Body of pancreas (tissue), 4 donors: Measurements from ENCODE around the gene PTPRD. TPM values are rescaled to one million over a fixed set of nuclear protein-coding genes. Genes with fewer than 3 reads are reported as not detected.

Experiments used
- ATAC-seq: fragments of 150-250 bp; one replicate; pipeline ENCODE4 v1.9.1; 2016
- DNase-seq, 4 donors: peaks; one replicate each; pipeline ENCODE4 v3.0.0-alpha.2; 2019
- H3K27ac ChIP-seq, 4 donors: fragments of 200-600 bp; sonication (generic); 1 replicate in 3 of 4; 2 replicates in 1 of 4; pipeline versions ENCODE4 v1.5.1 to v1.6.1; 2016 to 2019; ENCODE audit warnings: mild to moderate bottlenecking in 1 of 4, mixed read lengths in 1 of 4, moderate library complexity in 1 of 4
- H3K27me3 ChIP-seq, 2 donors: fragments of 200-600 bp; sonication (generic); one replicate each; pipeline ENCODE4 v1.6.0; 2016; ENCODE audit warnings: mild to moderate bottlenecking in 1 of 2
- H3K36me3 ChIP-seq, 2 donors: fragments of 200-600 bp; sonication (generic); replicated peaks in 1 of 2; 2 replicates each; pipeline ENCODE4 v1.5.1; 2016; ENCODE audit warnings: low read depth in 2 of 2; ENCODE audit not compliant: insufficient read depth in 1 of 2
- H3K4me1 ChIP-seq: fragments of 200-600 bp; sonication (generic); one replicate; pipeline ENCODE4 v1.6.0; 2016
- H3K4me3 ChIP-seq, 2 donors: fragments of 200-600 bp; sonication (generic); 1 replicate in 1 of 2; 2 replicates in 1 of 2; pipeline ENCODE4 v1.5.1; 2016 to 2019
- H3K9me3 ChIP-seq, 3 donors: fragments of 200-600 bp; sonication (generic); 1 replicate in 2 of 3; 2 replicates in 1 of 3; pipeline ENCODE4 v1.5.1; 2016
- CTCF ChIP-seq, 7 experiments: fragments of 450-650 bp in 4 of 7; fragments of 200-600 bp in 3 of 7; sonication (generic) in 3 of 7; IDR thresholded peaks; one replicate each; pipeline ENCODE4 v1.5.1; 2016 to 2019; ENCODE audit warnings: antibody characterized with exemption in 7 of 7
- POLR2A ChIP-seq, 3 donors: fragments of 450-650 bp; IDR thresholded peaks; one replicate each; pipeline ENCODE4 v1.6.1; 2016; ENCODE audit warnings: antibody characterized with exemption in 3 of 3, mild to moderate bottlenecking in 2 of 3
- WGBS, 2 donors: methylation state at CpG; one replicate each; pipeline ENCODE4 v1.1.5; 2017; 5-methylcytosine and 5-hydroxymethylcytosine counted together
- intact Hi-C: fragments of 100-400 bp; cut with DNase I; formaldehyde crosslinking; loops from one replicate; pipeline ENCODE4 v1.15.1; 2023
- total RNA-seq, 2 donors: library from RNA; depleted of rRNA; stranded (reverse); fragments of >200 nt; gene quantifications; one replicate each; pipeline ENCODE4 v1.1.0, GENCODE V29; 2016

PTPRD gene
- total RNA-seq, 2 donors from 2014 or later = 4.3 to 4.9 TPM

- H3K27ac ChIP-seq = no peak overlapping the region
- H3K27me3 ChIP-seq = no peaks in the 10 kb centered on the region
- H3K9me3 ChIP-seq = no peaks in the 10 kb centered on the region
- no peak overlapping the region for H3K4me3 ChIP-seq
- no peak for ATAC-seq
- H3K4me1 ChIP-seq = no peaks in the 10 kb centered on the region
- no peak for DNase-seq
- no peak for TF ChIP-seq CTCF (IDR thresholded peaks at IDR 0.05)
- no peak for TF ChIP-seq POLR2A (IDR thresholded peaks at IDR 0.05)
- no peaks in the 10 kb centered on the region for H3K36me3 ChIP-seq
- intact Hi-C loops = no loop called here
These were observed 375.2 kb downstream of the PTPRD start for GRCh38 chr9:10237584-10237983.

GRCh38 chr9:10236161-10236560 is 376.6 kb downstream of the PTPRD start:
- TF ChIP-seq CTCF (IDR thresholded peaks at IDR 0.05) = no peak
- no peak for TF ChIP-seq POLR2A (IDR thresholded peaks at IDR 0.05)
- Histone ChIP-seq H3K27me3 (no peaks in the 10 kb centered on the region), H3K27ac (no peak overlapping the region), H3K4me3 (no peak overlapping the region), H3K4me1 (no peaks in the 10 kb centered on the region), H3K36me3 (no peaks in the 10 kb centered on the region), H3K9me3 (no peaks in the 10 kb centered on the region)
- DNase-seq = no peak
- intact Hi-C loops = no loop called here
- WGBS, 2 donors = 88 to 96% methylated on average over 2 of the region's 2 CpGs
- ATAC-seq = no peak

GRCh38 chr9:10235376-10235775 is 377.4 kb downstream of the PTPRD start:
- WGBS, 2 donors = 86 to 89% methylated on average over 5 of the region's 5 CpGs
- Histone ChIP-seq H3K27me3 (no peaks in the 10 kb centered on the region), H3K27ac (no peak overlapping the region), H3K4me1 (no peaks in the 10 kb centered on the region), H3K4me3 (no peak overlapping the region), H3K36me3 (no peaks in the 10 kb centered on the region), H3K9me3 (no peaks in the 10 kb centered on the region)
- no peak for DNase-seq
- intact Hi-C loops = no loop called here
- TF ChIP-seq POLR2A (IDR thresholded peaks at IDR 0.05) (no peak), CTCF (IDR thresholded peaks at IDR 0.05) (no peak)
- ATAC-seq = no peak

- intact Hi-C loops = no loop called here
- H3K27ac ChIP-seq = no peak overlapping the region
- no peaks in the 10 kb centered on the region for H3K36me3 ChIP-seq
- H3K4me1 ChIP-seq = no peaks in the 10 kb centered on the region
- H3K4me3 ChIP-seq = no peak overlapping the region
- 16 to 20% methylated on average over 3 of the region's 3 CpGs for whole genome bisulfite sequencing, 2 donors
- ATAC-seq (no peak), DNase-seq (no peak)
- no peaks in the 10 kb centered on the region for H3K27me3 ChIP-seq
- H3K9me3 ChIP-seq = no peaks in the 10 kb centered on the region
- TF ChIP-seq CTCF (IDR thresholded peaks at IDR 0.05) (no peak), POLR2A (IDR thresholded peaks at IDR 0.05) (no peak)
These were observed 380.4 kb downstream of the PTPRD start for GRCh38 chr9:10232352-10232930.

- no peak overlapping the region for H3K27ac ChIP-seq
- intact Hi-C loops = no loop called here
- no peaks in the 10 kb centered on the region for H3K4me1 ChIP-seq
- H3K4me3 ChIP-seq = no peak overlapping the region
- WGBS, 2 donors = 70% methylated on average over 2 of the region's 2 CpGs
- H3K9me3 ChIP-seq = no peaks in the 10 kb centered on the region
- TF ChIP-seq CTCF (IDR thresholded peaks at IDR 0.05) (no peak), POLR2A (IDR thresholded peaks at IDR 0.05) (no peak)
- no peaks in the 10 kb centered on the region for H3K27me3 ChIP-seq
- no peaks in the 10 kb centered on the region for H3K36me3 ChIP-seq
- DNase-seq = no peak
- no peak for ATAC-seq
These were observed 382.3 kb downstream of the PTPRD start for GRCh38 chr9:10230512-10230911.
